OCI-LY1 (cell line): Measurements from ENCODE around the gene LDLRAD3.

Experiments
- H2AFZ ChIP-seq: fragments of 200-600 bp; sonication (generic), shearing (Covaris generic); 2 replicates; pipeline ENCODE4 v1.6.0; 2014; ENCODE audit warnings: antibody characterized with exemption, mild to moderate bottlenecking, low read length
- H3F3A ChIP-seq: fragments of 200-600 bp; sonication (generic), shearing (Covaris generic); 2 replicates; pipeline ENCODE4 v1.6.0; 2014; ENCODE audit warnings: mild to moderate bottlenecking, antibody characterized with exemption, low read length, moderate library complexity; ENCODE audit not compliant: insufficient read depth
- H3K27ac ChIP-seq: fragments of 200-600 bp; sonication (generic); 2 replicates; pipeline ENCODE4 v1.5.1; 2014; ENCODE audit warnings: low read length, mixed run types, mild to moderate bottlenecking, low read depth; ENCODE audit not compliant: poor library complexity, severe bottlenecking
- H3K27me3 ChIP-seq: fragments of 200-600 bp; sonication (generic); 2 replicates; pipeline ENCODE4 v1.6.0; 2014; ENCODE audit warnings: antibody characterized with exemption, mild to moderate bottlenecking, low read length, moderate library complexity; ENCODE audit not compliant: insufficient read depth
- H3K36me3 ChIP-seq: fragments of 200-600 bp; sonication (generic); 2 replicates; pipeline ENCODE4 v1.6.1; 2014; ENCODE audit warnings: mild to moderate bottlenecking, antibody characterized with exemption, low read length, moderate library complexity, mixed read lengths; ENCODE audit not compliant: insufficient read depth
- H3K4me1 ChIP-seq: fragments of 200-600 bp; sonication (generic); 2 replicates; pipeline ENCODE4 v1.5.1; 2014; ENCODE audit warnings: mild to moderate bottlenecking, low read length, moderate library complexity; ENCODE audit not compliant: insufficient read depth, severe bottlenecking
- H3K4me2 ChIP-seq: fragments of 200-600 bp; sonication (generic), shearing (Covaris generic); 2 replicates; pipeline ENCODE4 v1.6.1; 2014; ENCODE audit warnings: low read length
- H3K4me3 ChIP-seq: fragments of 200-600 bp; sonication (generic); 2 replicates; pipeline ENCODE4 v1.5.1; 2014; ENCODE audit warnings: low read length, low read depth, mild to moderate bottlenecking, mixed read lengths; ENCODE audit not compliant: poor library complexity, severe bottlenecking
- H3K79me2 ChIP-seq: fragments of 200-600 bp; shearing (Covaris generic); 2 replicates; pipeline ENCODE4 v1.6.1; 2016; ENCODE audit warnings: mixed run types, low read length, mixed read lengths; ENCODE audit not compliant: insufficient read depth
- H3K9ac ChIP-seq: fragments of 200-600 bp; sonication (generic), shearing (Covaris generic); 2 replicates; pipeline ENCODE4 v1.6.1; 2014; ENCODE audit warnings: mild to moderate bottlenecking, low read length, mixed read lengths
- H3K9me2 ChIP-seq: fragments of 200-600 bp; sonication (generic), shearing (Covaris generic); 2 replicates; pipeline ENCODE4 v1.6.1; 2014; ENCODE audit warnings: low read depth, mild to moderate bottlenecking, low read length, mixed read lengths
- H3K9me3 ChIP-seq: fragments of 200-600 bp; shearing (Covaris generic); 2 replicates; pipeline ENCODE4 v1.6.1; 2014; ENCODE audit warnings: low read length, mixed read lengths
- H4K20me1 ChIP-seq: fragments of 200-600 bp; sonication (generic), shearing (Covaris generic); 2 replicates; pipeline ENCODE4 v1.6.0; 2016; ENCODE audit warnings: mild to moderate bottlenecking, low read length; ENCODE audit not compliant: insufficient read depth
- CTCF ChIP-seq: fragments of 200-600 bp; sonication (generic), shearing (Covaris generic); IDR thresholded peaks from 2 replicates; pipeline ENCODE4 v1.5.1; 2017; ENCODE audit warnings: mild to moderate bottlenecking, antibody characterized with exemption, low read length, moderate library complexity, mixed read lengths
- EZH2 ChIP-seq: fragments of 200-600 bp; sonication (generic), shearing (Covaris generic); IDR thresholded peaks from 2 replicates; pipeline ENCODE4 v1.8.0; 2017; ENCODE audit warnings: borderline replicate concordance, mixed run types, mild to moderate bottlenecking, antibody characterized with exemption, low read length, moderate library complexity, mixed read lengths

The LDLRAD3 gene

DNA sequence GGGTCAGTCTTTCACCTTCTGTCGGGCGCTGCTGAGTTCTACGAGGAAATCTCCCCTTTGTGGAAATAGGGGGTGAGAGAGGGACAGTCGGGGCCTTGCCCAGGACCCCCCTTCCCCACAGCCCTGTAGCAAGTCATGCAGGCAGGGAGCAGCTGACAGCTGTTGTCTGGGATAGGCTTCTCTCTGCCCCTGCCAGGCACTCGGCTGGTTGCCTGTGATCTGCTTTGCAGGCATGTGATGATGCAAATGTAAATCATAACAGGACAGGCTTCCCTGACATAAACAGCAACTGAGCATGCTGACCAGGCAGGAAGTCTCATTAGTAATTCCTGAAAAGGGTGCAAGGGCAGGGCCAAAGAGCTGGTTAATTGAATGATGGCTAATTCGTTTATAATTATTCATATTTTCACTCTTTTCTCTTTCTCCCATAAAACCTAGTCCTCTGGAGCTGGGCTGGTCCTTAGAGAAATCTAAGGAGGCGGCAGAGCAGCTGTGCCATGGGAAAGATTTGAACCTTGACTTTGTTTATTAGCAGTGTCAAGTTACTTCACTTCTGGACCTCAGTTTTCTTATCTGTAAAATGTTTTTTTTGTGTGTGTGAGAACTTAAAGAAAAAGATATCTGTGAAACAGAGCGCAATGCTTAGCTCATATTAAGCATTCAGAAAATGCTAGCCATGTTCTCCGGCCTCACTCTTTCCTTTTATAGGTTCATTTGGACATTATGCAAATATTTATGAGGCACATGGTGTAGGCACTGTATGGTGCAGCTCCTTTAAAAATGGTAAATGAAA, 129.7 kb downstream of the LDLRAD3 start:
- Histone ChIP-seq H3K4me2 (no peak overlapping the region), H3K79me2 (no peaks in the 10 kb centered on the region), H3K4me1 (no peaks in the 10 kb centered on the region), H3F3A (no peaks in the 10 kb centered on the region), H3K9me2 (no peaks in the 10 kb centered on the region), H3K4me3 (no peak overlapping the region), H3K9me3 (no peaks in the 10 kb centered on the region), H3K36me3 (no peaks in the 10 kb centered on the region), H2AFZ (no peak overlapping the region), H3K27ac (no peak overlapping the region), H3K27me3 (no peaks in the 10 kb centered on the region), H4K20me1 (no peaks in the 10 kb centered on the region), H3K9ac (no peak overlapping the region)
- no peak for TF ChIP-seq CTCF
- TF ChIP-seq EZH2, result no peak

- Histone ChIP-seq H3K27me3 (no peaks in the 10 kb centered on the region), H3K36me3 (no peaks in the 10 kb centered on the region), H3K9me3 (no peaks in the 10 kb centered on the region), H3K4me2 (no peak overlapping the region), H2AFZ (no peak overlapping the region), H3K9ac (no peak overlapping the region), H4K20me1 (no peaks in the 10 kb centered on the region), H3K4me3 (no peak overlapping the region), H3F3A (no peaks in the 10 kb centered on the region), H3K4me1 (no peaks in the 10 kb centered on the region), H3K79me2 (no peaks in the 10 kb centered on the region), H3K9me2 (no peaks in the 10 kb centered on the region), H3K27ac (no peak overlapping the region)
- TF ChIP-seq EZH2 (no peak), CTCF (no peak)
These were observed 131.1 kb downstream of the LDLRAD3 start for GRCh38 chr11:36074941-36075431.

DNA sequence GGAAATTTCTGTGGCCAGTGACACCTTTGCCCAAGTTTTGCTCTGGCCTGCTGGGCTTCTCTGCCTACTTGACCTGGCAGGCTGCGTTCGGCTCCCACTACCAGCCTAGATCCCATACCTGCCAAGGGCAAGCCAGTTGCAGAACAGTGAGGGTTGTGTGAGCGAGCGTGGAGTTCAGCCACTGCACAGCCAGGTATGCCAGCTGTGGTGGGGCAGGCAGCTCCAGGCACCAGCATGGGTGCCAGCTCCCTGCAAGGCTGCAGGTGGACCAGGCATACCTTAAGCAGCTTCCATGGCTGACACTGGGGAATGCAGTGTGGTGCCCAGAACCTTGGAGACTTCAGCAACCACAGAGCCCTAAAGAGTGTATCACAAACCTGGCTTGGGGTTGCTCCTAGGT, 133.5 kb downstream of the LDLRAD3 start:
- no peak overlapping the region for H2AFZ ChIP-seq
- H3F3A ChIP-seq, result no peaks in the 10 kb centered on the region
- no peak overlapping the region for H3K4me3 ChIP-seq
- no peak overlapping the region for H3K27ac ChIP-seq
- no peaks in the 10 kb centered on the region for H3K4me1 ChIP-seq
- TF ChIP-seq CTCF, result no peak
- TF ChIP-seq EZH2, result no peak
- H3K9me2 ChIP-seq, result no peaks in the 10 kb centered on the region
- H3K4me2 ChIP-seq, result no peak overlapping the region
- no peaks in the 10 kb centered on the region for H3K9me3 ChIP-seq
- H3K79me2 ChIP-seq, result no peaks in the 10 kb centered on the region
- H4K20me1 ChIP-seq, result no peaks in the 10 kb centered on the region
- no peaks in the 10 kb centered on the region for H3K27me3 ChIP-seq
- no peak overlapping the region for H3K9ac ChIP-seq
- no peaks in the 10 kb centered on the region for H3K36me3 ChIP-seq
